K562 (cell line): ENCODE measurements around the gene FRAT2. TPM values are rescaled to one million over a fixed set of nuclear protein-coding genes. Genes with fewer than 3 reads are reported as not detected.

ENCODE experiments used
- ATAC-seq: fragments of 200-7000 bp; cut with Tn5 transposase; 3 replicates; pipeline ENCODE4 v1.9.1; 2020; ENCODE audit warnings: moderate library complexity
- BruUV-seq: library from RNA; stranded (reverse); fragments of 400-500 nt; replicated peaks from 2 replicates; lab custom pipeline; 2021; lab: Mats Ljungman, UMichigan
- CTCF ChIA-PET: fragments of 300-600 bp; formaldehyde crosslinking; extraction: SDS; loops from one replicate; lab custom pipeline; 2021; ENCODE audit warnings: low intra/inter-chr PET ratio; lab: Yijun Ruan, JAX
- POLR2A ChIA-PET: fragments of 300-600, 350-650 bp; sonication (Branson Sonifier 250); formaldehyde crosslinking; extraction: SDS; loops from one replicate; lab custom pipeline; 2021; ENCODE audit warnings: antibody characterized with exemption, inconsistent platforms; lab: Yijun Ruan, JAX
- DNase-seq, 4 experiments: peaks; one replicate each; pipeline versions ENCODE4 v3.0.0 to v3.0.0-alpha.2; 2011 to 2018; ENCODE audit warnings: low spot score in 3 of 4, mixed read lengths in 3 of 4; ENCODE audit errors: extremely low read depth in 1 of 4
- FAIRE-seq: peaks from 2 replicates; lab custom pipeline; 2011; peaks lifted over from hg19 to GRCh38; lab: Jason Lieb, UNC
- H2AFZ ChIP-seq: 2 replicates; pipeline ENCODE4 v1.6.0; 2011; ENCODE audit warnings: low read depth, low read length, control low read depth, inconsistent platforms
- H3K27ac ChIP-seq: fragments of 200-600 bp; 3 replicates; pipeline ENCODE4 v1.8.0; 2011; ENCODE audit warnings: low read depth, mild to moderate bottlenecking, control low read depth, inconsistent platforms, low read length, moderate library complexity, mixed read lengths; ENCODE audit errors: extremely low read depth
- H3K27me3 ChIP-seq, 2 experiments: fragments of 300-600 bp in 1 of 2; 2 replicates in 1 of 2; 3 replicates in 1 of 2; pipeline versions ENCODE4 v1.6.0 to v1.8.0; 2011; ENCODE audit warnings: inconsistent platforms in 2 of 2, low read length in 2 of 2, mild to moderate bottlenecking in 1 of 2, mixed read lengths in 1 of 2, moderate library complexity in 1 of 2; ENCODE audit not compliant: control insufficient read depth in 2 of 2, insufficient read depth in 2 of 2
- H3K36me3 ChIP-seq: fragments of 300-600 bp; 3 replicates; pipeline ENCODE4 v1.8.0; 2011; ENCODE audit warnings: mild to moderate bottlenecking, low read length, inconsistent platforms; ENCODE audit not compliant: control insufficient read depth, insufficient read depth
- H3K4me1 ChIP-seq, 2 experiments: fragments of 200-600 bp in 1 of 2; replicated peaks in 1 of 2; 2 replicates in 1 of 2; 3 replicates in 1 of 2; pipeline versions ENCODE4 v1.5.1 to v1.8.0; 2011; ENCODE audit warnings: inconsistent platforms in 2 of 2, low read length in 2 of 2, mild to moderate bottlenecking in 1 of 2, mixed read lengths in 1 of 2, moderate library complexity in 1 of 2; ENCODE audit not compliant: control insufficient read depth in 2 of 2, insufficient read depth in 2 of 2
- H3K4me2 ChIP-seq: 2 replicates; pipeline ENCODE4 v1.6.1; 2011; ENCODE audit warnings: low read length, control low read depth, inconsistent platforms, mixed read lengths; ENCODE audit not compliant: insufficient read depth
- H3K4me3 ChIP-seq: fragments of 200-600 bp; sonication (generic), shearing (Covaris generic); 2 replicates; pipeline ENCODE4 v1.5.1; 2016; ENCODE audit warnings: control low read depth, inconsistent platforms
- H3K79me2 ChIP-seq: fragments of 200-600 bp; 3 replicates; pipeline ENCODE4 v1.8.0; 2011; ENCODE audit warnings: low read length, inconsistent platforms; ENCODE audit not compliant: control insufficient read depth, insufficient read depth
- H3K9ac ChIP-seq, 2 experiments: 2 replicates each; pipeline versions ENCODE4 v1.6.0 to v1.6.1; 2011; ENCODE audit warnings: low read depth in 2 of 2, low read length in 2 of 2, control low read depth in 1 of 2, inconsistent platforms in 1 of 2, mild to moderate bottlenecking in 1 of 2, mixed read lengths in 1 of 2; ENCODE audit not compliant: insufficient read depth in 1 of 2
- H3K9me1 ChIP-seq: one replicate; pipeline ENCODE4 v1.6.0; 2011; ENCODE audit warnings: inconsistent platforms, mild to moderate bottlenecking, low read length, moderate library complexity; ENCODE audit not compliant: control insufficient read depth, insufficient read depth
- H3K9me3 ChIP-seq: replicated peaks from 2 replicates; pipeline ENCODE4 v1.5.1; 2011; ENCODE audit warnings: low read depth, low read length, inconsistent platforms; ENCODE audit not compliant: control insufficient read depth, insufficient read depth
- H4K20me1 ChIP-seq: replicated peaks from 2 replicates; pipeline ENCODE4 v1.6.1; 2011; ENCODE audit warnings: low read length, inconsistent platforms, mixed read lengths; ENCODE audit not compliant: control insufficient read depth, insufficient read depth
- ATF7 ChIP-seq: fragments of 450-650 bp; IDR thresholded peaks from 2 replicates; pipeline ENCODE4 v1.7.1; 2014; ENCODE audit warnings: mild to moderate bottlenecking, moderate library complexity
- MAFF ChIP-seq: IDR thresholded peaks from 2 replicates; pipeline ENCODE4 v1.6.1; 2012; ENCODE audit warnings: low read length, improper control_type of control experiment
- NFATC3 ChIP-seq: fragments of 450-650 bp; IDR thresholded peaks from 2 replicates; pipeline ENCODE4 v1.6.1; 2017; ENCODE audit warnings: mild to moderate bottlenecking
- NR3C1 ChIP-seq: sonication (generic); formaldehyde crosslinking; IDR thresholded peaks from 2 replicates; pipeline ENCODE4 v1.8.1; 2022; ENCODE audit warnings: missing genetic modification reagents
- SMAD2 ChIP-seq: fragments of 150-350 bp; IDR thresholded peaks from 2 replicates; pipeline ENCODE4 v1.6.1; 2014; ENCODE audit warnings: low read depth, mild to moderate bottlenecking, low read length
- SMAD4 ChIP-seq: fragments of 250-450 bp; sonication (Bioruptor Pico); conservative IDR thresholded peaks from 2 replicates; pipeline ENCODE4 v1.8.0; 2021; ENCODE audit warnings: inconsistent platforms, mild to moderate bottlenecking, moderate library complexity
- TCF15 ChIP-seq: fragments of 250-450 bp; sonication (Bioruptor Pico); IDR thresholded peaks from 2 replicates; pipeline ENCODE4 v1.8.0; 2022; ENCODE audit warnings: moderate library complexity, mild to moderate bottlenecking, inconsistent platforms
- ZBTB26 ChIP-seq: fragments of 450-650 bp; formaldehyde crosslinking; IDR thresholded peaks from 2 replicates; pipeline ENCODE4 v1.4.0; 2022; ENCODE audit warnings: missing genetic modification characterization
- ZKSCAN3 ChIP-seq: fragments of 250-450 bp; sonication (Bioruptor Pico); IDR thresholded peaks from 2 replicates; pipeline ENCODE4 v1.4.0; 2020
- ZNF121 ChIP-seq: sonication (generic); formaldehyde crosslinking; conservative IDR thresholded peaks from 2 replicates; pipeline ENCODE4 v1.8.0; 2022; ENCODE audit warnings: missing genetic modification reagents
- ZNF133 ChIP-seq: fragments of 250-450 bp; sonication (Bioruptor Pico); IDR thresholded peaks from 2 replicates; pipeline ENCODE4 v1.4.0; 2020; ENCODE audit warnings: mild to moderate bottlenecking
- ZNF140 ChIP-seq: fragments of 250-450 bp; sonication (Bioruptor Pico); IDR thresholded peaks from 2 replicates; pipeline ENCODE4 v1.8.0; 2021; ENCODE audit warnings: moderate library complexity, mild to moderate bottlenecking, inconsistent platforms
- ZNF778 ChIP-seq: fragments of 450-650 bp; formaldehyde crosslinking; IDR thresholded peaks from 2 replicates; pipeline ENCODE4 v1.4.0; 2020; ENCODE audit warnings: mild to moderate bottlenecking, moderate library complexity
- WGBS: fragments of 100-300 bp; shearing (Covaris generic); methylation state at CpG from one replicate; pipeline ENCODE4 v1.1.6; 2016; ENCODE audit warnings: low coverage, mixed read lengths; ENCODE audit not compliant: insufficient coverage; ENCODE audit errors: missing lambda C conversion rate; 5-methylcytosine and 5-hydroxymethylcytosine counted together
- in situ Hi-C: fragments of 300-500 bp; cut with MboI; formaldehyde crosslinking; loops from 4 replicates; pipeline ENCODE4 v1.15.0; 2018; ENCODE audit warnings: inconsistent platforms, mixed read lengths
- intact Hi-C: fragments of 100-400 bp; cut with micrococcal nuclease; formaldehyde crosslinking; loops from 2 replicates; pipeline ENCODE4 v1.14.2; 2022
- polyA plus RNA-seq, 8 experiments: library from polyadenylated mRNA; depleted of rRNA in 4 of 8; stranded (reverse) in 5 of 8; unstranded in 3 of 8; fragments of >200 nt; fragmentation: Nextera tagmentation in 2 of 8; fragmentation: Illumina TruSeq in 1 of 8; extraction: Ambion mirVana in 2 of 8; extraction: Trizol in 1 of 8; gene quantifications; 2 replicates each; pipeline versions ENCODE4 v1.2.1 to v1.2.3, GENCODE V29; 2011 to 2014; ENCODE audit warnings: inconsistent platforms in 1 of 8, missing spikeins in 1 of 8
- total RNA-seq, 7 experiments: library from RNA; depleted of rRNA in 6 of 7; stranded (reverse); fragments of >200 nt in 6 of 7; fragmentation: Illumina TruSeq in 2 of 7; extraction: Trizol in 2 of 7; gene quantifications; 2 replicates each; pipeline versions ENCODE4 v1.2.1 to v1.2.3, GENCODE V29; 2011 to 2021; ENCODE audit warnings: low replicate concordance in 1 of 7

The FRAT2 gene
- total and polyA plus RNA-seq, 9 of the 15 experiments (the other 6 are each of a cell fraction or from before 2014, with no cell fraction given), result 4.3 to 31.7 (median 19.5) TPM

- in situ Hi-C loops, result no loop called here
- Histone ChIP-seq H3K4me2 (no peak overlapping the region), H3K9ac (no peak overlapping the region), H3K4me1 (peaks cover 3 to 22% of the 10 kb centered on the region in 2 experiments; a peak in 4 of 5 replicates), H3K27me3 (no peaks in the 10 kb centered on the region), H2AFZ (0 out of 2 replicates have a peak overlapping the region, but pooled peaks have one; percentile 44), H4K20me1 (no peaks in the 10 kb centered on the region), H3K9me3 (no peaks in the 10 kb centered on the region), H3K4me3 (no peak overlapping the region), H3K27ac (no peak overlapping the region), H3K79me2 (peaks cover 11% of the 10 kb centered on the region), H3K36me3 (0 out of 3 replicates have a peak, but pooled peaks cover 4% of the 10 kb centered on the region), H3K9me1 (no peaks in the 10 kb centered on the region)
- FAIRE-seq (no peak), DNase-seq (no peak), ATAC-seq (no peak)
- intact Hi-C loops, result no loop called here
- TF ChIP-seq ATF7 (no peak), MAFF (no peak), ZBTB26 (CRISPR knock-in tag) (no peak), SMAD4 (CRISPR knock-in tag) (no peak), NFATC3 (no peak), ZNF140 (CRISPR knock-in tag) (no peak), TCF15 (CRISPR knock-in tag) (no peak), ZNF133 (CRISPR knock-in tag) (no peak), NR3C1 (CRISPR knock-in tag) (no peak), ZKSCAN3 (CRISPR knock-in tag) (no peak), SMAD2 (no peak), ZNF121 (CRISPR knock-in tag) (no peak), ZNF778 (CRISPR knock-in tag) (no peak)
- 74% methylated on average over 4 of the region's 5 CpGs for WGBS
- no TSS peak for BruUV-seq
- CTCF ChIA-PET, result no interaction called here
- POLR2A ChIA-PET, result interaction anchor here (1.3 kb wide), 1 partner anchor 9 kb away, joined by 4 read pairs; no protein-coding TSS in a partner anchor
Observed at GRCh38 chr10:97338041-97338440, 3.5 kb upstream of the FRAT2 start.
